BLaER1 (cell line): ENCODE data around the gene FTCD.
"Not testable (repeated sequence)": the region's sequence is repeated elsewhere in the genome, so short reads cannot be mapped to it uniquely, and the experiment has no call there.

Experiments
- H3K27ac ChIP-seq: shearing (Covaris generic); formaldehyde crosslinking; 2 replicates; pipeline ENCODE4 v1.8.1; 2022
- H3K27me3 ChIP-seq: shearing (Covaris generic); formaldehyde crosslinking; 2 replicates; pipeline ENCODE4 v1.8.1; 2022
- H3K36me3 ChIP-seq: shearing (Covaris generic); formaldehyde crosslinking; 2 replicates; pipeline ENCODE4 v1.8.1; 2022
- H3K4me1 ChIP-seq: shearing (Covaris generic); formaldehyde crosslinking; 2 replicates; pipeline ENCODE4 v1.8.1; 2022
- H3K4me2 ChIP-seq: shearing (Covaris generic); formaldehyde crosslinking; 2 replicates; pipeline ENCODE4 v1.8.1; 2022
- H3K4me3 ChIP-seq: shearing (Covaris generic); formaldehyde crosslinking; 2 replicates; pipeline ENCODE4 v1.8.1; 2022
- H3K9ac ChIP-seq: shearing (Covaris generic); formaldehyde crosslinking; 2 replicates; pipeline ENCODE4 v1.8.1; 2022
- H3K9me3 ChIP-seq: shearing (Covaris generic); formaldehyde crosslinking; 2 replicates; pipeline ENCODE4 v1.8.1; 2022
- H4K20me1 ChIP-seq: shearing (Covaris generic); formaldehyde crosslinking; 2 replicates; pipeline ENCODE4 v1.8.1; 2022
- Cebpa-rat ChIP-seq: shearing (Covaris generic); IDR thresholded peaks from 2 replicates; pipeline ENCODE4 v1.8.1; 2022

The FTCD gene

DNA sequence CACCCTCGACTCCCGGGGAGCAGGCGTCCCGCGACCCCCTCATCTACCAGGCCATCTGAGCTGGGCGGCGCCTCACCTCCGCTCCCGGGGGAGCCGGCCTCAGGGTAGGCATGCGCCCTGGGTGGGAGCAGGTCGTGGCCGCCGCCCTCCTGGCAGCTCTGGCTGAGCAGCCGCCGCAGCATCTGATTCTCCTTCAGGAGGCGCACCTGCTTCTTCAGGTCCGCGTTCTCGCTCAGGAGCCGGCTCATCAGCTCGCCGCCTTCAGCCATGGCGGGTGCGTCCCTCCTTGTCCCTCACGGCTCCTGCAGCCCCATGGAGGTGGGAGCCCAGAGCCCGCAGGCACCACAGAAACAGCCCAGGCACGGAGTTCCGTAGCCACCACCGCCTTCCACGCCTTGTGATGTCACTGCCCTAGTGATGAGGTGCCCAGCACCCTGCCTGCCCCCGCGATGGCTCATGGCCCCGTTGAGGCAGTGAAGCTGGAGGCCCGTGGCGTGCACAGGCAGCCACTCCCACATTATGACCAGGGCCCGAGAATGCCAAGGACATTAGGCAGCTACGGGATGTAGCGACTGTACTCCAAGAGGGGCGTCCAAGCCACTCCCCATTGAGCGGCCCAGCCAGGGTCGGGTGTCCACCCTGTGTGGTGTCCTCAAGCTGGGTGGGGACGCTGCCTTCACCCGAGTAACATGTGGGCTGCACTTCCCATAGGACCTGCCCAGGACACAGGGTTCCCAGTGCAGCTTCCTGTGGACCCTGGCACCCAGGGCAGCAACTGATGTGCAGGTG lies 27.4 kb upstream of the FTCD start:
- Histone ChIP-seq H4K20me1 (no peaks in the 10 kb centered on the region), H3K27ac (no peak overlapping the region), H3K27me3 (peaks cover 12% of the 10 kb centered on the region; the same call in 1 of the 2 replicates), H3K4me3 (no peak overlapping the region), H3K4me1 (0 out of 2 replicates have a peak, but pooled peaks cover 10% of the 10 kb centered on the region), H3K9me3 (peaks cover under 1% of the 10 kb centered on the region; the same call in 1 of the 2 replicates), H3K9ac (no peak overlapping the region), H3K36me3 (no peaks in the 10 kb centered on the region), H3K4me2 (peak overlapping the region; percentile 22; the same call in 1 of the 2 replicates)
- no peak for TF ChIP-seq Cebpa-rat

DNA sequence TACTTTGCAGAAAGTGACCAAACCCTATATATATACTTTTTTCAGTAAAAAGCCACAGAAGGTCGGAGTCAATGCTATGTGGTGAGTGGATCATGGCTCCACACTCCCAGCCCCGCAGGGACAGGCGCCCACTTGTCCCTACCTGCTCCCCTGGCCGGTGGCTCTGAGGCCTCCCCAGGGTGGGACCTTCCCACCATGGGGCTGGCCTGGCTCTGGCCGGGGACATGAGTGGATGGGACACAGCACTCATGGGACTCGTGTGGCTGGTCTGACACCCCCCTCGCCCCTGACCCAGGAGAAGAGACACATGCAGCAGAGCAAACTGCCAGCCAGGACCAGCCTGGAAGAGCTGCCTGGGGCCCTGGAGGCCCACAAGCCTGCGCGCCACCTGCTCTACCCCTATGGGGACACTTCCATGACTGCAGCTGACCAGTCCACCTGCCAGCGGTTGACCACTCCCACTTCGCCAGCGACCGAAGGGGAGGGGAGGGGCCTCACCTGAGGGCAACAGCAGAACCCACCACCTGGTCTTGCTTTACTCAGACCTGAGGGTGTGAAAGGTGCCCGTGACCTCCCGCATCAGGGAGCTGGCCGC lies 26.7 kb upstream of the FTCD start:
- no peak overlapping the region for H3K4me3 ChIP-seq
- 0 out of 2 replicates have a peak, but pooled peaks cover 10% of the 10 kb centered on the region for H3K4me1 ChIP-seq
- H3K27ac ChIP-seq, result no peak overlapping the region
- H3K4me2 ChIP-seq, result no peak overlapping the region
- H3K27me3 ChIP-seq, result peaks cover 12% of the 10 kb centered on the region; the same call in 1 of the 2 replicates
- H3K9ac ChIP-seq, result no peak overlapping the region
- H3K36me3 ChIP-seq, result no peaks in the 10 kb centered on the region
- H4K20me1 ChIP-seq, result no peaks in the 10 kb centered on the region
- no peak for TF ChIP-seq Cebpa-rat
- H3K9me3 ChIP-seq, result peaks cover 6% of the 10 kb centered on the region

DNA sequence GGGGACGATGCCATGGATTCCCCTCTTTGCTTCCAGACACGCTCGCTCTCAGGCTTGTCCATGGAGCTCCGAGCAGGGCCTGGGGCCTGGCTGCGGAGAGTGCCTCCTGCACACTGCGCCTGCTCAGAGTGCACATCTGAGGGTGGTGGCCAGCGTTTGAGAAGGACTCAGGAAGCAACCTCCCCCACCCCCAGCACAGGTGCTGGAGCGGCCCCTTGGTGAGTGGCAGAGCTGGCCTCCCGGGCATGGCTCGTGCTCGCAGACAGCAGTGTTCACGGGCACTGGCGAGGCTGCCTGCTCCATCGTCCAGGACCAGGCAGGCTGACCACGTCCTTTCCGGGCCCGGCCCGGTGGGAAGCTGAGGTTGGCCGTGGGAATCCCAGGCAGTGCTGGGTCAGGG lies 26.1 kb upstream of the FTCD start:
- Histone ChIP-seq H3K9me3 (peaks cover 13% of the 10 kb centered on the region), H3K4me3 (no peak overlapping the region), H3K27me3 (peaks cover 12% of the 10 kb centered on the region; the same call in 1 of the 2 replicates), H3K36me3 (no peaks in the 10 kb centered on the region), H3K4me1 (0 out of 2 replicates have a peak, but pooled peaks cover 10% of the 10 kb centered on the region), H3K9ac (no peak overlapping the region), H4K20me1 (no peaks in the 10 kb centered on the region), H3K4me2 (no peak overlapping the region), H3K27ac (no peak overlapping the region)
- no peak for TF ChIP-seq Cebpa-rat

DNA sequence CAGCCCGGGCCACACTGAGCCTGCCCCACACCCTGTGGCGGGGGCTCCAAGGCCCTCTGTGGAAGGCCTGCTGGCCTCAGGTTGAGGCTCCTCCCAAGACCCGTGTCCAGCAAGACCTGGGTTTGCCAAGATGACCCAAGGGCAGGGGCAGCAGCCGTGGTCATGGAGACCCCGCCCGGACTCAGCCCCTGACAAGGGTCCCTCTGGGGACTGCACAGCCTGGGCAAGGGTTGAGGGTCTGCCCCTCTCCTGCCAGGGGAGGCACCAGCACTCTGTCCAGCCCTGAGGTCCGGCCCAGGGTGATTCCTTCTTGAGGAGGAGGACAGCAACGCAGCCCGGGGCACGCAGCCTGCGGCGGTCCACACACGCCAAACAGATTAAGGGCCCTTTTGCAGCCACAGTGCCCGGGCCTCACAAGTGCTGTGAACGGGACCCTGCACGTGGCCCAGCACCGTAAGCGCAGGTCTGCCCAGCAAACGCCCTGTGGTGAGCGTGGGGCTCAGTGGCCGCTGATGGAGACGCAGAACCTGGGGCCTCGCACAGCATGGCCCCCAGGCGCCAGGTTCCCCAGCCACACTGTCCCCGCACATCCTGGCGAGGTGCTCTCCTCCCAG lies 25.5 kb upstream of the FTCD start:
- H3K27me3 ChIP-seq, result peaks cover 12% of the 10 kb centered on the region; the same call in 1 of the 2 replicates
- no peak overlapping the region for H3K4me3 ChIP-seq
- no peak overlapping the region for H3K4me2 ChIP-seq
- H3K4me1 ChIP-seq, result 0 out of 2 replicates have a peak, but pooled peaks cover 10% of the 10 kb centered on the region
- no peak overlapping the region for H3K27ac ChIP-seq
- no peak for TF ChIP-seq Cebpa-rat
- no peaks in the 10 kb centered on the region for H4K20me1 ChIP-seq
- no peak overlapping the region for H3K9ac ChIP-seq
- peaks cover 18% of the 10 kb centered on the region for H3K9me3 ChIP-seq
- no peaks in the 10 kb centered on the region for H3K36me3 ChIP-seq

DNA sequence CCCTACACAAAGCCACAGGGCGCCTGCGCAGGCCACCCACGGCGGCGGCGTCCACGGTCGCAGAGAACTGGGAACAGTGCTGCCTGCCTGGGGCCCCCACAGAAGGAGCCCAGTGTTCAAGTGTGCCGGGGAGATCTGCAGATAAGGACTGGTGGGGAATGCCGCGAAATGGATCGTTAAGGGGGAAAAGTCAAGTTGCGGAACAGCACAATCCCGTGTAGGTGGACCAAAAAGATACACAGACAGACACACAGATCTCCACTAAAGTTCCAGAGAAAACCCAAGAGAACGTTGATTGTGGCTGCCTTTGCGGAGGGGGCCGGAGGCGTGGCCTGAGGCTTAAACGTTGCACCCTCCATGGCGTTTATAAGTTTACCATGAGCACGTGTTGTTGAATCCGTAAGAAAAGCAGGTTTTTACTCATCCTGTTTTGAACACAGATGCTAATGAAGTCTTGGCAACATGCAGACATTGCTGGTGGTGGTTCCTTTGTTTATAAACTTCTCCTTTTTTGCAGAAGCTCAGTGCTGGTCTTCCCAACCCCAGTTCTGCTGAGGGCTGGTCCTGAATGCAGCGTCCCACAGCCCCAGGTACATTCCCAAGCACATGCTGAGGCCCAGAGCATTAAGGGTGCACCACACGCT lies 24.8 kb upstream of the FTCD start:
- no peaks in the 10 kb centered on the region for H4K20me1 ChIP-seq
- H3K4me3 ChIP-seq, result no peak overlapping the region
- H3K27ac ChIP-seq, result no peak overlapping the region
- no peak overlapping the region for H3K9ac ChIP-seq
- TF ChIP-seq Cebpa-rat, result no peak
- peaks cover 25% of the 10 kb centered on the region for H3K9me3 ChIP-seq
- H3K4me1 ChIP-seq, result 0 out of 2 replicates have a peak, but pooled peaks cover 10% of the 10 kb centered on the region
- no peaks in the 10 kb centered on the region for H3K36me3 ChIP-seq
- H3K27me3 ChIP-seq, result peaks cover 12% of the 10 kb centered on the region; the same call in 1 of the 2 replicates
- no peak overlapping the region for H3K4me2 ChIP-seq

DNA sequence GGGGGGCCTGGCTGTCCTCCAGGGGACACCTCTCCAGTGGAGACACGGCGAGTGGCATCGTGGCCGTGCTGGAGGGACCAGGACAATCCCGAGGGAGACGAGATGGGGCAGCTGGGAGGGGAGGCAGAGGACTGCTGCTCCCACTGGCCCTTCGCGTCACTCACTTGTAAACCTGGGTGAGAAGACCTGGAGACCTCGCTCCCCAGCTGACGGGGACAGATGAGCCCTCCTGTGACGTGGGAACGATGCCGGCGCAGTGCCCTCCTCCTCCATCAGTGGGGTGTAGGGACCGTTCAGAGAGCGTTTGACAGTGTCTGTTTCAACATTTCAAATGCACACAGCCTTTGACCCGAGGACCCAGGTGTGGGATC lies 24.3 kb upstream of the FTCD start:
- H3K36me3 ChIP-seq, result no peaks in the 10 kb centered on the region
- no peak overlapping the region for H3K4me3 ChIP-seq
- H3K4me1 ChIP-seq, result 0 out of 2 replicates have a peak, but pooled peaks cover 10% of the 10 kb centered on the region
- H3K9me3 ChIP-seq, result peaks cover 30% of the 10 kb centered on the region
- H3K27me3 ChIP-seq, result peaks cover 10% of the 10 kb centered on the region; the same call in 1 of the 2 replicates
- H3K27ac ChIP-seq, result no peak overlapping the region
- H4K20me1 ChIP-seq, result no peaks in the 10 kb centered on the region
- TF ChIP-seq Cebpa-rat, result no peak
- H3K9ac ChIP-seq, result no peak overlapping the region
- no peak overlapping the region for H3K4me2 ChIP-seq

DNA sequence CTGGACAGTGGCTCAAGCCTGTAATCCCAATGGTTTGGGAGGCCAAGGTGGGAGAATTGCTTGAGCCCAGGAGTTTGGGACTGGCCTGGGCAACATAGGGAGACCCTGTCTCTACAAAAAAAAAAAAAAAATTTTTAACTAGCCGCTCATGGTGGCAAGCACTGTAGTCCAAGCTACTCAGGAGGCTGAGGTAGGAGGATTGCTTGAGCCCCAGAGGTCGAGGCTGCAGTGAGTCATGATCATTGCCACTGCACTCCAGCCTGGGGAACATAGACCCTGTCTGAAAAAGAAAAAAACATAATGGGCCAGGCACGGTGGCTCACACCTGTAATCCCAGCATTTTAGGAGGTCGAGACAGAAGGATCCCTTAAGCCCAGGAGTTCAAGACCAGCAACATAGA lies 23.6 kb upstream of the FTCD start:
- H3K9me3 ChIP-seq, result peaks cover 37% of the 10 kb centered on the region
- no peak overlapping the region for H3K27ac ChIP-seq
- no peaks in the 10 kb centered on the region for H4K20me1 ChIP-seq
- H3K27me3 ChIP-seq, result peaks cover 2% of the 10 kb centered on the region; the same call in 1 of the 2 replicates
- no peak for TF ChIP-seq Cebpa-rat
- no peak overlapping the region for H3K4me2 ChIP-seq
- no peak overlapping the region for H3K4me3 ChIP-seq
- no peak overlapping the region for H3K9ac ChIP-seq
- 0 out of 2 replicates have a peak, but pooled peaks cover 10% of the 10 kb centered on the region for H3K4me1 ChIP-seq
- no peaks in the 10 kb centered on the region for H3K36me3 ChIP-seq

DNA sequence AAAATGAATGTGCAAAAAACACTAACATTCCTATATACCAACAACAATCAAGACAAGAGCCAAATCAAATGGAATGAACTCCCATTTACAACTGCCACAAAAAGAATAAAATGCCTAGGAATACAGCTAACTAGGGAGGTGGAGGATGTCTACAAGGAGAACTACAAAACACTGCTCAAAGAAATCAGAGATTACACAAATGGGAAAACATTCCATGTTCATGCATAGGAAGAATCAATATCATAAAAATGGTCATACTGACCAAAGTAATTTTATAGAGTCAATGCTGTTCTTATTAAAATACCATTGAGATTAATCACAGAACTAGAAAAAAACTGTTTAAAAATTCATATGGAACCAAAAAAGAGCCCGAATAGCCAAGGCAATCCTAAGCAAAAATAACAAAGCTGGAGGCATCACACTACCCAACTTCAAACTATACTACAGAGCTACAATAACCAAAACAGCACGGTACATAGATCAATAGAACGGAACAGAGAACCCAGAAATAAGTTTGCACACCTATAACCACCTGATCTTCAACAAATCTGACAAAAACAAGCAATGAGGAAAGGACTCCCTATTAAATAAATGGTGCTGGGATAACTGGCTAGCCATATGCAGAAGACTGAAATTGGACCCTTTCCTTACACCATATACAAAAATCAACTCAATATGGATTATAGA lies 21.2 kb upstream of the FTCD start:
- peaks cover 48% of the 10 kb centered on the region for H3K9me3 ChIP-seq
- not testable (repeated sequence) for H4K20me1 ChIP-seq, H3K36me3 ChIP-seq, H3K27me3 ChIP-seq, H3K4me1 ChIP-seq, H3K27ac ChIP-seq, H3K4me2 ChIP-seq, H3K4me3 ChIP-seq, H3K9ac ChIP-seq

DNA sequence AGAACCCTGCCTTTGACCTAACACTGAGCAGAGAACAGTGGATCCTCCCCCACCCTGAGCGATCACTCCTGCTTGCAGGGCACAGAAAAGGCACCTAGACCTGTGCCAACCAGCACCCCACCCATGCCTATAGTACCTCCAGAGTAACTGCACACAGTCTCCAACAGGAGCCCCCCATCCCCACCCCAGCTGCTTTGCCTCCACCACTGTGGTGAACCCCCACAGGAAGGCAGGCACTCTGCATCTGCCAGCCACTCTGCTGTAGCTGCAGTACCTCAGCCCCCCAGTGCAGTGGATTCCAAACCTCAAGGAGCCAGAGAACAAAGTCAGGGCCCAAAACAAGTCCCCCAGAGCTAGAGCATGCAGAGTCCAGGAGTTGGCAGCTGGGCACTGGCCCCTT lies 18.2 kb upstream of the FTCD start:
- no peaks in the 10 kb centered on the region for H3K36me3 ChIP-seq
- H3K4me2 ChIP-seq, result no peak overlapping the region
- H3K27me3 ChIP-seq, result no peaks in the 10 kb centered on the region
- H3K27ac ChIP-seq, result no peak overlapping the region
- H3K4me1 ChIP-seq, result no peaks in the 10 kb centered on the region
- TF ChIP-seq Cebpa-rat, result no peak
- H3K4me3 ChIP-seq, result no peak overlapping the region
- peaks cover 48% of the 10 kb centered on the region for H3K9me3 ChIP-seq
- H4K20me1 ChIP-seq, result peaks cover 4% of the 10 kb centered on the region; the same call in 1 of the 2 replicates
- no peak overlapping the region for H3K9ac ChIP-seq
